K562 (cell line): ENCODE results near the gene MCTS1. TPM values are rescaled to one million over a fixed set of nuclear protein-coding genes. Genes with fewer than 3 reads are reported as not detected.

ENCODE experiments used
- CBX3 ChIP-seq, 2 experiments: IDR thresholded peaks; 1 replicate in 1 of 2; 2 replicates in 1 of 2; pipeline ENCODE4 v1.6.1; 2012; ENCODE audit warnings: inconsistent platforms in 2 of 2, low read length in 2 of 2, borderline replicate concordance in 1 of 2, control low read depth in 1 of 2
- EP400 ChIP-seq: fragments of 450-650 bp; IDR thresholded peaks from 2 replicates; pipeline ENCODE4 v1.6.1; 2017; ENCODE audit warnings: antibody characterized with exemption, mild to moderate bottlenecking, moderate library complexity
- ETS2 ChIP-seq: IDR thresholded peaks from 2 replicates; pipeline ENCODE4 v1.6.1; 2016; ENCODE audit warnings: borderline replicate concordance, missing genetic modification characterization, mild to moderate bottlenecking, moderate library complexity, missing compliant biosample characterization; ENCODE audit not compliant: poor library complexity, severe bottlenecking
- ETV5 ChIP-seq: sonication (generic); formaldehyde crosslinking; IDR thresholded peaks from 2 replicates; pipeline ENCODE4 v1.4.0; 2020; ENCODE audit warnings: low read depth, mild to moderate bottlenecking, missing genetic modification reagents
- FOXP1 ChIP-seq: sonication (generic); formaldehyde crosslinking; IDR thresholded peaks from 2 replicates; pipeline ENCODE4 v1.8.0; 2022; ENCODE audit warnings: mild to moderate bottlenecking, missing genetic modification reagents
- GTF2F1 ChIP-seq: IDR thresholded peaks from 2 replicates; pipeline ENCODE4 v1.6.1; 2011; ENCODE audit warnings: low read depth, low read length, improper control_type of control experiment
- HDAC1 ChIP-seq, 2 experiments: fragments of 450-650 bp; IDR thresholded peaks; 2 replicates each; pipeline ENCODE4 v1.6.1; 2016 to 2017; ENCODE audit warnings: inconsistent platforms in 1 of 2, mild to moderate bottlenecking in 1 of 2, moderate library complexity in 1 of 2
- HIVEP1 ChIP-seq: fragments of 250-450 bp; sonication (Bioruptor Pico); IDR thresholded peaks from 2 replicates; pipeline ENCODE4 v1.4.0; 2020; ENCODE audit warnings: mild to moderate bottlenecking
- KAT2B ChIP-seq: IDR thresholded peaks from one replicate; pipeline ENCODE4 v1.6.1; 2012; ENCODE audit warnings: low read depth, mild to moderate bottlenecking, control low read depth, inconsistent platforms, low read length, moderate library complexity
- KLF16 ChIP-seq: IDR thresholded peaks from 2 replicates; pipeline ENCODE4 v1.6.1; 2016; ENCODE audit warnings: antibody characterized with exemption
- MEIS2 ChIP-seq: fragments of 450-650 bp; IDR thresholded peaks from 2 replicates; pipeline ENCODE4 v1.6.1; 2014; ENCODE audit warnings: mild to moderate bottlenecking; ENCODE audit not compliant: partially characterized antibody
- MTA3 ChIP-seq: fragments of 450-650 bp; formaldehyde crosslinking; IDR thresholded peaks from 2 replicates; pipeline ENCODE4 v1.6.1; 2017; ENCODE audit warnings: mild to moderate bottlenecking, borderline replicate concordance
- NEUROD1 ChIP-seq: fragments of 150-350 bp; IDR thresholded peaks from 2 replicates; pipeline ENCODE4 v1.6.1; 2014; ENCODE audit warnings: borderline replicate concordance, low read length, low read depth; ENCODE audit not compliant: partially characterized antibody
- PKNOX1 ChIP-seq: fragments of 450-650 bp; IDR thresholded peaks from 2 replicates; pipeline ENCODE4 v1.6.1; 2016
- SMAD4 ChIP-seq: fragments of 250-450 bp; sonication (Bioruptor Pico); conservative IDR thresholded peaks from 2 replicates; pipeline ENCODE4 v1.8.0; 2021; ENCODE audit warnings: inconsistent platforms, mild to moderate bottlenecking, moderate library complexity
- SMC3 ChIP-seq: conservative IDR thresholded peaks from 2 replicates; pipeline ENCODE4 v1.6.1; 2011; ENCODE audit warnings: low read depth, low read length, improper control_type of control experiment; ENCODE audit not compliant: insufficient read depth
- SNIP1 ChIP-seq: fragments of 450-650 bp; IDR thresholded peaks from 2 replicates; pipeline ENCODE4 v1.7.1; 2017; ENCODE audit warnings: low read depth, mild to moderate bottlenecking
- SP2 ChIP-seq: IDR thresholded peaks from 2 replicates; pipeline ENCODE4 v1.6.1; 2011; ENCODE audit warnings: mild to moderate bottlenecking, low read depth, low read length, moderate library complexity; ENCODE audit not compliant: poor library complexity, severe bottlenecking; ENCODE audit errors: extremely low read depth
- YY1 ChIP-seq, 3 experiments: IDR thresholded peaks; 2 replicates each; pipeline ENCODE4 v1.6.1; 2011; ENCODE audit warnings: low read length in 2 of 3, mild to moderate bottlenecking in 2 of 3, moderate library complexity in 2 of 3, borderline replicate concordance in 1 of 3, control low read depth in 1 of 3, low read depth in 1 of 3; ENCODE audit not compliant: insufficient read depth in 3 of 3, insufficient replicate concordance in 2 of 3, control insufficient read depth in 1 of 3, insufficient read length in 1 of 3; ENCODE audit errors: extremely low read depth in 1 of 3
- ZBED1 ChIP-seq: IDR thresholded peaks from 2 replicates; pipeline ENCODE4 v1.6.1; 2014
- ZBTB1 ChIP-seq: sonication (generic); formaldehyde crosslinking; IDR thresholded peaks from 2 replicates; pipeline ENCODE4 v1.8.1; 2023; ENCODE audit warnings: missing genetic modification reagents, low read depth, mild to moderate bottlenecking, borderline replicate concordance
- ZFX ChIP-seq: sonication (generic); formaldehyde crosslinking; IDR thresholded peaks from 2 replicates; pipeline ENCODE4 v1.8.0; 2022; ENCODE audit warnings: mild to moderate bottlenecking, missing genetic modification reagents, moderate library complexity
- ZNF134 ChIP-seq: fragments of 250-450 bp; sonication (Bioruptor Pico); conservative IDR thresholded peaks from 2 replicates; pipeline ENCODE4 v1.4.0; 2020
- ZNF780A ChIP-seq: fragments of 250-450 bp; sonication (Bioruptor Pico); IDR thresholded peaks from 2 replicates; pipeline ENCODE4 v1.5.0; 2021; ENCODE audit warnings: mild to moderate bottlenecking
- polyA plus RNA-seq, 8 experiments: library from polyadenylated mRNA; depleted of rRNA in 4 of 8; stranded (reverse) in 5 of 8; unstranded in 3 of 8; fragments of >200 nt; fragmentation: Nextera tagmentation in 2 of 8; fragmentation: Illumina TruSeq in 1 of 8; extraction: Ambion mirVana in 2 of 8; extraction: Trizol in 1 of 8; gene quantifications; 2 replicates each; pipeline versions ENCODE4 v1.2.1 to v1.2.3, GENCODE V29; 2011 to 2014; ENCODE audit warnings: inconsistent platforms in 1 of 8, missing spikeins in 1 of 8
- total RNA-seq, 7 experiments: library from RNA; depleted of rRNA in 6 of 7; stranded (reverse); fragments of >200 nt in 6 of 7; fragmentation: Illumina TruSeq in 2 of 7; extraction: Trizol in 2 of 7; gene quantifications; 2 replicates each; pipeline versions ENCODE4 v1.2.1 to v1.2.3, GENCODE V29; 2011 to 2021; ENCODE audit warnings: low replicate concordance in 1 of 7
- TF ChIP-seq, protein P1 (sequence below): fragments of 250-450 bp; sonication (Bioruptor Pico); IDR thresholded peaks from 2 replicates; pipeline ENCODE4 v1.5.1; 2021; ENCODE audit warnings: mild to moderate bottlenecking

MCTS1 gene
- total and polyA plus RNA-seq, 9 of the 15 experiments (the other 6 are each of a cell fraction or from before 2014, with no cell fraction given), result 65.3 to 300 (median 152) TPM

- TF ChIP-seq, protein P1, sequence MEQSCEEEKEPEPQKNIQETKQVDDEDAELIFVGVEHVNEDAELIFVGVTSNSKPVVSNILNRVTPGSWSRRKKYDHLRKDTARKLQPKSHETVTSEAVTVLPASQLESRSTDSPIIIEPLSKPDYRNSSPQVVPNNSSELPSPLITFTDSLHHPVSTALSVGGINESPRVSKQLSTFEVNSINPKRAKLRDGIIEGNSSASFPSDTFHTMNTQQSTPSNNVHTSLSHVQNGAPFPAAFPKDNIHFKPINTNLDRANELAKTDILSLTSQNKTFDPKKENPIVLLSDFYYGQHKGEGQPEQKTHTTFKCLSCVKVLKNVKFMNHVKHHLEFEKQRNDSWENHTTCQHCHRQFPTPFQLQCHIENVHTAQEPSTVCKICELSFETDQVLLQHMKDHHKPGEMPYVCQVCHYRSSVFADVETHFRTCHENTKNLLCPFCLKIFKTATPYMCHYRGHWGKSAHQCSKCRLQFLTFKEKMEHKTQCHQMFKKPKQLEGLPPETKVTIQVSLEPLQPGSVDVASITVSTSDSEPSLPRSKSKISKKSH (CRISPR knock-in tag), result no peak
- TF ChIP-seq NEUROD1, result no peak
- peak; percentile 55 for TF ChIP-seq ETV5 (CRISPR knock-in tag)
- TF ChIP-seq MEIS2, result peak; percentile 78
- TF ChIP-seq ZFX (CRISPR knock-in tag), result peak; percentile 72
- no peak for TF ChIP-seq KAT2B
- TF ChIP-seq YY1 (IDR thresholded peaks at IDR 0.05; ENCODE audit: borderline replicate concordance in 1 of 3, control insufficient read depth in 1 of 3, extremely low read depth in 1 of 3, insufficient read depth in 3 of 3, insufficient read length in 1 of 3, insufficient replicate concordance in 2 of 3, low read depth in 1 of 3, low read length in 2 of 3), result peak in 1 of 3 experiments; percentile 38
- no peak for TF ChIP-seq SMC3
- TF ChIP-seq CBX3 (IDR thresholded peaks at IDR 0.05; ENCODE audit: borderline replicate concordance in 1 of 2, low read length in 2 of 2), result no peak
- TF ChIP-seq SP2, result peak; percentile 65
- no peak for TF ChIP-seq SMAD4 (CRISPR knock-in tag)
- peak; percentile 51; the same call in 1 of the 2 replicates for TF ChIP-seq GTF2F1
- TF ChIP-seq HIVEP1 (CRISPR knock-in tag), result no peak
- no peak for TF ChIP-seq ZNF780A (CRISPR knock-in tag)
- TF ChIP-seq PKNOX1, result peak; percentile 70
- no peak for TF ChIP-seq ZBED1
- peak in 1 of 2 experiments; percentile 71; a peak in 2 of 4 replicates for TF ChIP-seq HDAC1 (IDR thresholded peaks at IDR 0.05)
- 0 out of 2 replicates have a peak, but pooled peaks have one; percentile 9 for TF ChIP-seq MTA3
- TF ChIP-seq EP400, result peak; percentile 76
- no peak for TF ChIP-seq KLF16
- TF ChIP-seq ZBTB1, result no peak
- no peak for TF ChIP-seq ZNF134
- TF ChIP-seq ETS2 (tag), result no peak
- peak; percentile 50; the same call in 1 of the 2 replicates for TF ChIP-seq SNIP1
- TF ChIP-seq FOXP1 (CRISPR knock-in tag), result no peak
These were observed 26.0 kb downstream of the MCTS1 start, which contains the start of gene C1GALT1C1 (continued) for GRCh38 chrX:120629667-120630537.
